OCI-LY7 (cell line): Measurements from ENCODE around the gene MKI67.

Experiments
- EZH2phosphoT487 ChIP-seq: fragments of 200-600 bp; sonication (generic); IDR thresholded peaks from 2 replicates; pipeline ENCODE4 v1.6.1; 2018; ENCODE audit warnings: low read depth, borderline replicate concordance, mild to moderate bottlenecking, mixed run types, antibody characterized with exemption, low read length, moderate library complexity, mixed read lengths
- TF ChIP-seq, protein P1 (sequence below): fragments of 200-600 bp; sonication (generic); conservative IDR thresholded peaks from 2 replicates; pipeline ENCODE4 v1.5.1; 2014; ENCODE audit warnings: mild to moderate bottlenecking, antibody characterized with exemption, low read length, moderate library complexity, mixed read lengths

DNA sequence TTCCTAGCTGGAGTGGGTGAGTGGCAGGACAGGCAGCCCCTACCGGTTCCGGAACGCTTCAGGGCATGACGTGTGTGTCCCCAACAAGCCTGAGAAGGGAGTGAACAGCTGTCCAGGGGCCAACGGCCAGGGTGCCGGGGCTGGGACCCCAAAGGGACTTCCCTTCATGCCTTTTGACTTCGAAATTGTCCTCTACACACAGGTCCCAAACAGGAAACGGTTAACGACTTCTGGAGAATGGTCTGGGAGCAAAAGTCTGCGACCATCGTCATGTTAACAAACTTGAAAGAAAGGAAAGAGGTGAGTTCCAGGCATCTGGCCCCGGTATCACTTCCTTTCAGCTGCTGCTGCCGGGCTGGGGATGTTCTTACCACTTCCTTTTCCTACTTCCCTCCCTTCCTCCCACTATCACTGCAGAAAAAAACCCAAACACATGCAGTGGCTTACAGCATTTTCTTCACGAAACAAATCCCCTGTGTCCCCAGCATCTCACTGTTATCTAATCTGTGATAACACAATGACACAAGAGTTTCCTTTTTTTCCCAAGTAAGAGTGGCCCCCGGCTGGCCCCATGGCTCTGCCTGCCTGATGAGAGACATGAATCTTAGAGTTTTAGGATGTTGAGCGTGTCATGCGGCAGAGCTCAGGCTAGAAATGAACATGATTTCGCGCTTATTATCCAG is 63.2 kb downstream of the MKI67 start:
- TF ChIP-seq EZH2phosphoT487, result no peak
- TF ChIP-seq, protein P1, sequence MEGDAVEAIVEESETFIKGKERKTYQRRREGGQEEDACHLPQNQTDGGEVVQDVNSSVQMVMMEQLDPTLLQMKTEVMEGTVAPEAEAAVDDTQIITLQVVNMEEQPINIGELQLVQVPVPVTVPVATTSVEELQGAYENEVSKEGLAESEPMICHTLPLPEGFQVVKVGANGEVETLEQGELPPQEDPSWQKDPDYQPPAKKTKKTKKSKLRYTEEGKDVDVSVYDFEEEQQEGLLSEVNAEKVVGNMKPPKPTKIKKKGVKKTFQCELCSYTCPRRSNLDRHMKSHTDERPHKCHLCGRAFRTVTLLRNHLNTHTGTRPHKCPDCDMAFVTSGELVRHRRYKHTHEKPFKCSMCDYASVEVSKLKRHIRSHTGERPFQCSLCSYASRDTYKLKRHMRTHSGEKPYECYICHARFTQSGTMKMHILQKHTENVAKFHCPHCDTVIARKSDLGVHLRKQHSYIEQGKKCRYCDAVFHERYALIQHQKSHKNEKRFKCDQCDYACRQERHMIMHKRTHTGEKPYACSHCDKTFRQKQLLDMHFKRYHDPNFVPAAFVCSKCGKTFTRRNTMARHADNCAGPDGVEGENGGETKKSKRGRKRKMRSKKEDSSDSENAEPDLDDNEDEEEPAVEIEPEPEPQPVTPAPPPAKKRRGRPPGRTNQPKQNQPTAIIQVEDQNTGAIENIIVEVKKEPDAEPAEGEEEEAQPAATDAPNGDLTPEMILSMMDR, result no peak
